Activated naive CD4-positive, alpha-beta T cell treated with anti-CD3 and anti-CD28 coated beads, Interleukin-2, amount 50 U/mL, for 72 hours (primary cell): ENCODE results near the gene GOLGA6D. TPM values are rescaled to one million over a fixed set of nuclear protein-coding genes. Genes with fewer than 3 reads are reported as not detected.
"Not testable (repeated sequence)": the region's sequence is repeated elsewhere in the genome, so short reads cannot be mapped to it uniquely, and the experiment has no call there.

Source experiments
- ATAC-seq, 2 donors: fragments of 150-1000 bp; cut with Tn5 transposase; 2 replicates each; pipeline ENCODE4 v1.10.0; 2021; ENCODE audit warnings: mild to moderate bottlenecking in 2 of 2, moderate library complexity in 2 of 2
- DNase-seq, 2 donors: peaks; one replicate each; pipeline ENCODE4 v3.0.0; 2021 to 2022; ENCODE audit warnings: low spot score in 2 of 2
- H3K27ac Mint-ChIP-seq, 2 donors: one replicate each; pipeline ENCODE4 v1.8.0; 2022; ENCODE audit warnings: mild to moderate bottlenecking in 2 of 2, mixed read lengths in 2 of 2
- H3K36me3 Mint-ChIP-seq, 2 donors: one replicate each; pipeline ENCODE4 v1.8.0; 2022; ENCODE audit warnings: mixed read lengths in 2 of 2
- H3K9me3 Mint-ChIP-seq, 2 donors: one replicate each; pipeline ENCODE4 v1.8.0; 2022; ENCODE audit warnings: mixed read lengths in 2 of 2
- total RNA-seq, 2 donors: library from RNA; stranded (reverse); gene quantifications; one replicate each; pipeline ENCODE4 v1.2.3, GENCODE V29; 2022

GOLGA6D gene
- total RNA-seq, 2 donors from 2014 or later, result 0.14 TPM; not detected in 1

- DNase-seq, H3K9me3 Mint-ChIP-seq, ATAC-seq, H3K27ac Mint-ChIP-seq, H3K36me3 Mint-ChIP-seq: not testable (repeated sequence)
These were observed 22.8 kb upstream of the GOLGA6D start for GRCh38 chr15:75259873-75260272.

- not testable (repeated sequence) for ATAC-seq, DNase-seq, H3K36me3 Mint-ChIP-seq, H3K27ac Mint-ChIP-seq, H3K9me3 Mint-ChIP-seq
These were observed 8.8 kb upstream of the GOLGA6D start for GRCh38 chr15:75273751-75274359.

DNA sequence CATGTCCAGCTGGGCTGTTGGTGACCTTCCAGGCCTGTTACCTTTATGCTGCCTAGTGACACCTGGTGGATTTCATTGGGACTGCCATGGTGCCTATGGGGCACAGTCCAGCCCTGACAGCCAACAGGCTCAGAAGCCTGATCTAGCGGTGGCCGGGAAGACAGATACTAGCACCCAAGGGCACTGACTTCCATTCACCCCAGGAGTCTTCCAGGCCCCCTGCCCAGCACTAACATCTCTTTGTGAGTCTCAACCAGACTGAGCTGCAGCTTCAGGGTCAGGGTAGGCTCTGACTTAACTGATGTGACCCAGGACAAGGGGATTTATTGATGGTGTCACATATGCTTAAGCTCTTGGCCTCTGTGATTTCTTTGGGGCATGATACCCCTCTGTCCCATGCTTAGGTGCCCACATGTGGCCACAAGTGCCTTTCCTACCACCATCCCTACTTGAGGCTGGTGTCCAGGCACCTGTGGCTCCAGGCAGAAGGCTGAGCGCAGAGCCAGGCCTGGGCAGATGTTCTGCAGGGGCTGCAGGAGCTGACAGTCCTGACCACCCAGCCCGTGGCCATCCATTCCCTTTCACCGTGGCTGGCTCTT lies 8.0 kb upstream of the GOLGA6D start:
- DNase-seq (peak; percentile 71 to 72), ATAC-seq (peak; percentile 87 to 88)
- not testable (repeated sequence) for H3K36me3 Mint-ChIP-seq, H3K27ac Mint-ChIP-seq, H3K9me3 Mint-ChIP-seq

GRCh38 chr15:75275617-75276016 lies 7.0 kb upstream of the GOLGA6D start:
- not testable (repeated sequence) for ATAC-seq, DNase-seq, H3K9me3 Mint-ChIP-seq, H3K27ac Mint-ChIP-seq, H3K36me3 Mint-ChIP-seq

DNA sequence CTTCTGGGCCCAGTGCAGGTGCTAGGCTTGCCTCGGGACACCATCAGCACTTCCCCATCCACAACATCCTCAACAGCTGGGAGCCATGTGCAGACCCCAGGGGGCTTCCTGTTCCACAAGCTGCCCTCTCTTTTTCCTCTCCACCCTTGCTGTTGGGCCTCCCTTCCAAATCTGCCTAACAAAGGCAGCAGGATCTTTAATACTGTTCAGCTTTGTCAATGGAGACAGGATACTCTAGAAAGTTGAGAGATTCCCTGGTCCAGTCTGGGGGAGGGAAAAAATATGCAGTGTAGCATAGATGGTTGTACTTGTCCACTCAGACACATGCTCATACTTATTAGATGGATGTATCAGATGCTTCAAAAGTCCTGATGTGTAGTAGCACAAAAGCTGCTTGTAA lies 4.1 kb upstream of the GOLGA6D start:
- not testable (repeated sequence) for H3K9me3 Mint-ChIP-seq, H3K27ac Mint-ChIP-seq, DNase-seq, ATAC-seq, H3K36me3 Mint-ChIP-seq

DNA sequence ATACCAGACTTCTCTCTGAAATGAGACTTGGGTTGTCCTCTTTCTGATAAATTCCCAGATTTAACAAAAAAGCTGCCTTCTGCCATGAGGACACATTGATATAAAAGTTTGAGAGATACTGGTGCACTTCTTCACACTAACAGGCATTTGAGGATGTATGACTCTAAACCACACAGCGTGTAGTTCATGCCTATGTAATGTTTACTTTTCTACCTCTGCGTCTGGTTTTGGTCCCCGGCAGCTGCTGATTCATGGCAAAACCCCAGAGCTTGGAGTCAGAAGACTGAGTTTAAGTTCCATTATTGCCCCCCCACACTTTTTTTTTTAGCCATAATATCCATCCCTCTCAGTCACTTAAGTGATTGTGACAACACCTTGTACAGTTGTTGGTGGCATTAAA lies 1.5 kb downstream of the GOLGA6D start:
- not testable (repeated sequence) for ATAC-seq, H3K27ac Mint-ChIP-seq

DNA sequence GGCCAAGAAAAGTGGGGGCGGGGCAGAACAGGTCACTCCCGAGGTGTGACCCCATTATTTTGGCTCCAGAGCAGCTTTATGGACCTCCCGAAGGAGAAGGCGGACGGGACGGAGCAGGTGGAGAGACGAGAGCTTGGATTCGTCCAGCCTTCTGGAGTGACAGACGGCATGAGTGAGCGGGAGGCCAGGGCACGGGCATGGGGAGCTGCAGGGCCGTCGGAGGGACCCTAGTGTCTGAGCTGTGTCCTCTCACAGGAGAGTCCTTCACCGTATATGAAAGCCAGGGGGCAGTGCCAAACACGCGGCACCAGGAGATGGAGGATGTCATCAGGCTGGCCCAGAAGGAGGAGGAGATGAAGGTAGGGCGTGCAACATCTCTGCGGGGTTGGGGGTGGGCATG lies 11.0 kb downstream of the GOLGA6D start:
- not testable (repeated sequence) for H3K36me3 Mint-ChIP-seq, ATAC-seq, H3K9me3 Mint-ChIP-seq, DNase-seq, H3K27ac Mint-ChIP-seq

More for the DNA sequence above, 1.5 kb downstream of the GOLGA6D start:
- H3K9me3 Mint-ChIP-seq, DNase-seq, H3K36me3 Mint-ChIP-seq: not testable (repeated sequence)

DNA sequence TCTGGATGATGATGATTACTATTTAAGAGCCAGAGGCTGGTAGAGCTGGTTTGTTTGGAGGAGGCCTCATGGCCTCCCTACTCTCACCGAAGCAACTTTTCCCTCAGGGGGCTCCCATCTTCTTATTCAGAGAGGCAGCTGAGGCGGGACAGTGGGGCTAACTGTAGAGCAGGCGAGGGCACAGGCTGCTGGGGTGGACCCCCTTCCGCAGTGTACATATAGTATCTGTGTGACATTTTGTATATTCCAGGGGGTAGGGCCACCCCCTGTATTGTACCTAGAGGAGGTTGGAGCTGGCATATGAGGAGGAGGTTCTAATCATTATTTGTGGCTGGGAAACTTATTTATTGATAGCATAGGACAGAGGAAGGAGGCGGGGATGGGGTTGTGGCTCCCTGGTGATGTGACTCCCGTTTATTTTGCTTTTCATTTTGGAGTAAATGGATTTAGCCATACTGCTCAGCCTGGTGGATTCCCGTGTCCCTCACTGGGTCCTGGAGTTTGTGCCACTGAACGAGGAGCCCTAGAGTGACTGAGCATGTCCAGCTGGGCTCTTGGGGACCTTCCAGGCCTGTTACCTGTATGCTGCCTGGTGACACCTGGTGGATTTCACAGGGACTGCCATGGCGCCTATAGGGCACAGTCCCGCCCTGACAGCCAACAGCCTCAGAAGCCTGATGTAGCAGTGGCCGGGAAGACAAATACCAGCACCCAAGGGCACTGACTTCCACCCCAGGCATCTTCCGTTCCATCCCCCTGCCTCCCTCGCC lies 16.1 kb downstream of the GOLGA6D start:
- DNase-seq, H3K36me3 Mint-ChIP-seq, H3K27ac Mint-ChIP-seq, H3K9me3 Mint-ChIP-seq: not testable (repeated sequence)
- ATAC-seq, result peak; percentile 97 to 99

DNA sequence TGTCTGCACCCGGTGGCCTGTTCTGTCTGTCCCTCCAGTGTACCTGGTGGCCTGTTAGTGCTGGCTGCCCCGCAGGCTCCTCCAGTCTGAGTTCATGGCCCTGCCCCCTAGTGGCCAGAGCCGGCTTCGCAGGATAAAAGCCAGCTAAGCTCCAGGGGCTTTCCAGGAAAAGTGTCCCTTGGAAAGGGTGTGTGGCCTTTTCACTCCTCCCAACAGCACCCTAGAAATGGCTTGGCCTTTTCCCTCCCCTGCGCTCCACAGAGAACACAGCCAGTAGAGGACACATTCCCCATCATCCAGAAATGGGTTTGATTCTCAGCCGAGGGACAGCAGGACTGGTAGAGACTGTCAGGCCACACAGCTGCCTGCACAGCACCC lies 16.7 kb downstream of the GOLGA6D start:
- H3K27ac Mint-ChIP-seq, H3K9me3 Mint-ChIP-seq, H3K36me3 Mint-ChIP-seq: not testable (repeated sequence)
- DNase-seq (peak; percentile 70 to 74), ATAC-seq (peak; percentile 94 to 95)

DNA sequence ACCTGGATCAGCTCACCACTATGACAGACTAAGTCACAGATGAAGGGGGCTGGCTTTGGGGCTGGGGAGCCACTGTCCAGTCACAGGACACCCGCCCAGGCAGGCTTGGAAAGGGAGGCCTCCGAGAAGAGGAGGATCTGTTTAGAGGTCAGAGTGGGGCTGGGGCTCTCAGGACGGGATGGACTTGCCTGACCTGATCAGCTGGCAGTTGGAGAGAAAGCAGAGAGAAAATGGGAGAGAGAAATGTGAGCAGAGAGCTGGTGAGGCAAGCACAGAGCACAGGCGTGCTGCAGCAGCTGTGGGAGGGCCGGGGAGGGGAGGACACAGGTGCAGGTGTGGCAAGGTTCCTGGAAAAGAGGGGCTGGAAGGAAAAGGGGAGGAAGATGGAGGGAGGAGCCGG lies 17.4 kb downstream of the GOLGA6D start:
- not testable (repeated sequence) for ATAC-seq, H3K9me3 Mint-ChIP-seq, DNase-seq, H3K36me3 Mint-ChIP-seq, H3K27ac Mint-ChIP-seq

GRCh38 chr15:75302318-75302717 lies 19.7 kb downstream of the GOLGA6D start:
- ATAC-seq, result no peak
- DNase-seq, result no peak
- Mint-ChIP-seq H3K27ac (no peak overlapping the region), H3K36me3 (no peaks in the 10 kb centered on the region), H3K9me3 (no peaks in the 10 kb centered on the region)

GRCh38 chr15:75302753-75303152 lies 20.1 kb downstream of the GOLGA6D start:
- not testable (repeated sequence) for H3K36me3 Mint-ChIP-seq, H3K9me3 Mint-ChIP-seq, ATAC-seq, H3K27ac Mint-ChIP-seq, DNase-seq

DNA sequence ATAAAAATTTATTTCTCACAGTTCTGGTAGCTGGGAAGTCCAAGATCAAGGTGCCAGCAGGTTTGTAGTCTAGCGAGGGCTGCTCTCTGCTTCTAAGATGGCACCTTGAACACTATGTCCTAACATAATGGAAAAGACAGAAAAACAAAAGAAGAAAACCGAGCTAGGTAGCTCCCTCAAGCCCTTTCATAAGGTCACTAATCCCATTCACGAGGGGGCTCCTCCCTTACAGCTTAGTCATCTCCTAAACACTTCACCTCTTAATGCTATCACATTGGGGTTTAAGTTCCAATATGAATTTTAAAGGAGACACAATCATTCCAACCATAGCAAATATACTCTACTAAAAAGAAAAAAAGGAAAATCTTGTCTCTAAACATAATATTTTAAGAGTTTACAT lies 23.6 kb downstream of the GOLGA6D start:
- Mint-ChIP-seq H3K27ac (no peak overlapping the region), H3K9me3 (no peaks in the 10 kb centered on the region), H3K36me3 (no peaks in the 10 kb centered on the region)
- DNase-seq (no peak), ATAC-seq (no peak)

GRCh38 chr15:75307778-75308390 lies 25.2 kb downstream of the GOLGA6D start:
- peak in 1 of 2 donors; percentile 24 for DNase-seq
- peak in 1 of 2 donors; percentile 63 for ATAC-seq
- no peak overlapping the region for H3K27ac Mint-ChIP-seq
- H3K9me3 Mint-ChIP-seq, result no peaks in the 10 kb centered on the region
- no peaks in the 10 kb centered on the region for H3K36me3 Mint-ChIP-seq

- DNase-seq (no peak), ATAC-seq (no peak)
- Mint-ChIP-seq H3K9me3 (no peaks in the 10 kb centered on the region), H3K36me3 (no peaks in the 10 kb centered on the region), H3K27ac (no peak overlapping the region)
These were observed 27.1 kb downstream of the GOLGA6D start for GRCh38 chr15:75309711-75310110.

DNA sequence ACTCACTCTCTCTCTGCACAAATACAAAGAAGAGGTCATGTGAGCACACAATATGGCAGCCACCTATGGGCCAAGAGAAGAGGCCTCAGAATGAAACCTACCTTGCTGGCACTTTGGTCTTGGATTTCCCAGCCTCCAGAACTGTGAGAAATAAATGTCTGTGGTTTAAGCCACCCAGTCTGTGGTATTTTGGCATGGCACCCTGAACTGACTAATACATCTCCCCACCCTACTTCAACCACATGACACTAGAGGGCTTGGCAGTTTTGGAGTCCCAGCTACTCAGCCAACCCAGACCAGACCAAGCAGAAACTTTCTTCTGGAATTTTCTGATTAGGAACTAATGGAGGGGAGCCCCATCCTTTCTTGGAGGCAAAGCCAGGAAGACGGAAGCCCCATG lies 29.9 kb downstream of the GOLGA6D start:
- H3K36me3 Mint-ChIP-seq, DNase-seq, H3K9me3 Mint-ChIP-seq: not testable (repeated sequence)
- peak overlapping the region in 1 of 2 donors; percentile 30 for H3K27ac Mint-ChIP-seq
- ATAC-seq, result peak in 1 of 2 donors; percentile 56
